HepG2 (cell line): ENCODE measurements around the gene ZFYVE28. TPM values are rescaled to one million over a fixed set of nuclear protein-coding genes. Genes with fewer than 3 reads are reported as not detected.

ENCODE experiments used
- ATAC-seq: fragments of 200-7000 bp; cut with Tn5 transposase; 3 replicates; pipeline ENCODE4 v1.9.1; 2020; ENCODE audit warnings: mild to moderate bottlenecking, moderate library complexity
- BruUV-seq: library from RNA; stranded (reverse); fragments of 400-500 nt; replicated peaks from 2 replicates; lab custom pipeline; 2021; lab: Mats Ljungman, UMichigan
- CTCF ChIA-PET: fragments of 300-600 bp; formaldehyde crosslinking; extraction: SDS; loops from one replicate; lab custom pipeline; 2021; ENCODE audit warnings: low total read pairs, inconsistent platforms, low intra/inter-chr PET ratio; lab: Yijun Ruan, JAX
- POLR2A ChIA-PET: fragments of 350-600 bp; sonication (Branson Sonifier 250); formaldehyde crosslinking; loops from one replicate; lab custom pipeline; 2020; ENCODE audit warnings: antibody characterized with exemption, inconsistent platforms; lab: Yijun Ruan, JAX
- DNase-seq: peaks from one replicate; pipeline ENCODE4 v3.0.0-alpha.2; 2015; ENCODE audit warnings: low spot score
- FAIRE-seq: peaks from 3 replicates; lab custom pipeline; 2011; peaks lifted over from hg19 to GRCh38; lab: Jason Lieb, UNC
- H2AFZ ChIP-seq: one replicate; pipeline ENCODE4 v1.6.1; 2011; ENCODE audit warnings: low read length, inconsistent platforms
- H3K27ac ChIP-seq: fragments of 300-600 bp; 3 replicates; pipeline ENCODE4 v1.8.0; 2011; ENCODE audit warnings: mixed run types, mild to moderate bottlenecking, mixed read lengths, low read length, inconsistent platforms; ENCODE audit not compliant: insufficient read depth; ENCODE audit errors: extremely low read length
- H3K27me3 ChIP-seq, 2 experiments: fragments of 200-600 bp in 1 of 2; 2 replicates in 1 of 2; 3 replicates in 1 of 2; pipeline versions ENCODE4 v1.6.0 to v1.8.0; 2011; ENCODE audit warnings: low read length in 2 of 2, mild to moderate bottlenecking in 2 of 2, moderate library complexity in 2 of 2, inconsistent platforms in 1 of 2; ENCODE audit not compliant: insufficient read depth in 2 of 2, control insufficient read depth in 1 of 2
- H3K36me3 ChIP-seq, 2 experiments: fragments of 200-600 bp in 1 of 2; replicated peaks in 1 of 2; 2 replicates in 1 of 2; 3 replicates in 1 of 2; pipeline versions ENCODE4 v1.5.1 to v1.8.0; 2011; ENCODE audit warnings: low read length in 2 of 2, inconsistent platforms in 1 of 2; ENCODE audit not compliant: insufficient read depth in 2 of 2, control insufficient read depth in 1 of 2
- H3K4me1 ChIP-seq: 2 replicates; pipeline ENCODE4 v1.5.1; 2012; ENCODE audit warnings: low read length, inconsistent platforms; ENCODE audit not compliant: insufficient read depth
- H3K4me2 ChIP-seq: 2 replicates; pipeline ENCODE4 v1.6.0; 2011; ENCODE audit warnings: low read depth, low read length, inconsistent platforms
- H3K4me3 ChIP-seq, 3 experiments: fragments of 200-600 bp in 1 of 3; sonication (generic), shearing (Covaris generic) in 1 of 3; replicated peaks in 1 of 3; 2 replicates each; pipeline ENCODE4 v1.5.1; 2011 to 2016; ENCODE audit warnings: low read length in 3 of 3, inconsistent platforms in 2 of 3, low read depth in 2 of 3, mild to moderate bottlenecking in 2 of 3, control low read depth in 1 of 3, mixed read lengths in 1 of 3; ENCODE audit not compliant: insufficient read depth in 1 of 3
- H3K79me2 ChIP-seq: one replicate; pipeline ENCODE4 v1.6.1; 2011; ENCODE audit warnings: low read length, inconsistent platforms; ENCODE audit not compliant: insufficient read depth
- H3K9ac ChIP-seq: 2 replicates; pipeline ENCODE4 v1.6.0; 2011; ENCODE audit warnings: mild to moderate bottlenecking, low read depth, low read length, inconsistent platforms; ENCODE audit not compliant: insufficient read depth
- H3K9me3 ChIP-seq: 2 replicates; pipeline ENCODE4 v1.5.1; 2012; ENCODE audit warnings: mild to moderate bottlenecking, low read length
- H4K20me1 ChIP-seq: 2 replicates; pipeline ENCODE4 v1.6.0; 2011; ENCODE audit warnings: inconsistent platforms, mild to moderate bottlenecking, low read length, moderate library complexity; ENCODE audit not compliant: insufficient read depth
- BCL6 ChIP-seq: IDR thresholded peaks from 2 replicates; pipeline ENCODE4 v1.6.1; 2016; ENCODE audit warnings: missing genetic modification reagents, missing compliant biosample characterization
- ETV6 ChIP-seq: sonication (generic); formaldehyde crosslinking; conservative IDR thresholded peaks from 2 replicates; pipeline ENCODE4 v1.4.0; 2020; ENCODE audit warnings: missing genetic modification reagents
- EZH2 ChIP-seq: conservative IDR thresholded peaks from 2 replicates; pipeline ENCODE4 v1.6.1; 2012; ENCODE audit warnings: mild to moderate bottlenecking, low read depth, low read length, moderate library complexity
- GZF1 ChIP-seq: sonication (generic); formaldehyde crosslinking; IDR thresholded peaks from 2 replicates; pipeline ENCODE4 v1.5.1; 2020; ENCODE audit warnings: mild to moderate bottlenecking, missing genetic modification reagents
- NONO ChIP-seq, 2 experiments: fragments of 450-650 bp in 1 of 2; sonication (generic) in 1 of 2; formaldehyde crosslinking in 1 of 2; IDR thresholded peaks in 1 of 2; conservative IDR thresholded peaks in 1 of 2; 2 replicates each; pipeline versions ENCODE4 v1.6.1 to v1.8.0; 2017 to 2022; ENCODE audit warnings: mild to moderate bottlenecking in 1 of 2, missing genetic modification reagents in 1 of 2, moderate library complexity in 1 of 2
- RAD51 ChIP-seq: fragments of 450-650 bp; IDR thresholded peaks from 2 replicates; pipeline ENCODE4 v1.6.1; 2016; ENCODE audit warnings: borderline replicate concordance
- ZMYM2 ChIP-seq: sonication (generic); formaldehyde crosslinking; IDR thresholded peaks from 2 replicates; pipeline ENCODE4 v1.8.0; 2022; ENCODE audit warnings: mild to moderate bottlenecking, missing genetic modification reagents
- ZNF30 ChIP-seq: sonication (generic); formaldehyde crosslinking; IDR thresholded peaks from 2 replicates; pipeline ENCODE4 v1.5.0; 2020; ENCODE audit warnings: mild to moderate bottlenecking, missing genetic modification reagents
- ZNF547 ChIP-seq: sonication (generic); formaldehyde crosslinking; IDR thresholded peaks from 2 replicates; pipeline ENCODE4 v1.5.1; 2020; ENCODE audit warnings: mild to moderate bottlenecking, missing genetic modification reagents
- ZNF776 ChIP-seq: sonication (generic); formaldehyde crosslinking; IDR thresholded peaks from 2 replicates; pipeline ENCODE4 v1.4.0; 2020; ENCODE audit warnings: mild to moderate bottlenecking, missing genetic modification reagents
- WGBS: methylation state at CpG from one replicate; pipeline ENCODE4 v1.1.6; 2017; ENCODE audit warnings: low lambda C conversion rate; 5-methylcytosine and 5-hydroxymethylcytosine counted together
- in situ Hi-C: cut with HindIII; loops from 2 replicates; pipeline ENCODE4 v1.10.0; 2017; ENCODE audit warnings: low pct_unique_long_range_greater_than_20kb; ENCODE audit not compliant: extremely low pct_ligation_motif_present
- intact Hi-C: fragments of 100-400 bp; cut with micrococcal nuclease; formaldehyde crosslinking; loops from one replicate; pipeline ENCODE4 v1.10.0; 2022; ENCODE audit not compliant: unreplicated experiment
- polyA plus RNA-seq, 8 experiments: library from polyadenylated mRNA; depleted of rRNA in 3 of 8; stranded (reverse) in 7 of 8; unstranded in 1 of 8; fragments of >200 nt; fragmentation: Illumina TruSeq in 4 of 8; extraction: Trizol in 4 of 8; gene quantifications; 2 replicates each; pipeline versions ENCODE4 v1.2.1 to v1.2.3, GENCODE V29; 2011 to 2016; ENCODE audit warnings: low read depth in 4 of 8, missing spikeins in 1 of 8, mixed read lengths in 1 of 8; ENCODE audit not compliant: insufficient read depth in 1 of 8
- total RNA-seq, 5 experiments: library from RNA; depleted of rRNA; stranded (reverse); fragments of >200 nt; fragmentation: Illumina TruSeq; extraction: Trizol; gene quantifications; 2 replicates each; pipeline ENCODE4 v1.2.3, GENCODE V29; 2016; ENCODE audit warnings: low read depth in 1 of 5
- TF ChIP-seq, protein P1 (sequence below), 2 experiments: sonication (generic) in 1 of 2; formaldehyde crosslinking in 1 of 2; IDR thresholded peaks; 2 replicates each; pipeline versions ENCODE4 v1.5.1 to v1.6.1; 2011 to 2020; ENCODE audit warnings: borderline replicate concordance in 1 of 2, low read depth in 1 of 2, low read length in 1 of 2, mild to moderate bottlenecking in 1 of 2, missing genetic modification reagents in 1 of 2, moderate library complexity in 1 of 2

ZFYVE28 gene
- total and polyA plus RNA-seq, 2 of the 13 experiments (the other 11 are each of a cell fraction or from before 2014, with no cell fraction given): 0.12 to 0.22 TPM

GRCh38 chr4:2421928-2422327 lies 3.5 kb upstream of the ZFYVE28 start:
- intact Hi-C loops (no loop called here), in situ Hi-C loops (no loop called here)
- H3K4me1 ChIP-seq: peaks cover 31% of the 10 kb centered on the region
- no peaks in the 10 kb centered on the region for H3K9me3 ChIP-seq
- H3K79me2 ChIP-seq: no peaks in the 10 kb centered on the region
- H3K27ac ChIP-seq: no peak overlapping the region
- POLR2A ChIA-PET: no interaction called here
- DNase-seq (no peak), ATAC-seq (no peak), FAIRE-seq (no peak)
- BruUV-seq: no TSS peak
- peaks cover 3% of the 10 kb centered on the region; the same call in 1 of the 2 replicates for H4K20me1 ChIP-seq
- H3K36me3 ChIP-seq: no peaks in the 10 kb centered on the region
- no peak overlapping the region for H3K9ac ChIP-seq
- H3K4me2 ChIP-seq: no peak overlapping the region
- CTCF ChIA-PET: no interaction called here
- H3K27me3 ChIP-seq: peaks cover 16 to 84% of the 10 kb centered on the region in 2 experiments; a peak in 4 of 5 replicates
- no peak overlapping the region for H3K4me3 ChIP-seq
- WGBS: 9% methylated on average over 6 of the region's 6 CpGs
- TF ChIP-seq GZF1 (CRISPR knock-in tag): no peak
- no peak for TF ChIP-seq ZMYM2 (CRISPR knock-in tag)
- no peak for TF ChIP-seq NONO (IDR thresholded peaks at IDR 0.05)
- TF ChIP-seq NONO (CRISPR knock-in tag; conservative IDR thresholded peaks at IDR 0.05): no peak
- no peak for TF ChIP-seq ZNF547 (CRISPR knock-in tag)
- TF ChIP-seq ETV6: no peak
- TF ChIP-seq ZNF30: no peak
- no peak for TF ChIP-seq BCL6 (CRISPR knock-in tag)
- H2AFZ ChIP-seq: no peak overlapping the region

GRCh38 chr4:2419814-2420213 lies 1.4 kb upstream of the ZFYVE28 start:
- H3K4me3 ChIP-seq: no peak overlapping the region
- FAIRE-seq (no peak), DNase-seq (no peak), ATAC-seq (no peak)
- no peak for TF ChIP-seq ZNF776 (CRISPR knock-in tag)
- 0 out of 2 replicates have a peak, but pooled peaks have one; percentile 10 for TF ChIP-seq EZH2
- TF ChIP-seq RAD51: peak; percentile 58; the same call in 1 of the 2 replicates
- TF ChIP-seq, protein P1, sequence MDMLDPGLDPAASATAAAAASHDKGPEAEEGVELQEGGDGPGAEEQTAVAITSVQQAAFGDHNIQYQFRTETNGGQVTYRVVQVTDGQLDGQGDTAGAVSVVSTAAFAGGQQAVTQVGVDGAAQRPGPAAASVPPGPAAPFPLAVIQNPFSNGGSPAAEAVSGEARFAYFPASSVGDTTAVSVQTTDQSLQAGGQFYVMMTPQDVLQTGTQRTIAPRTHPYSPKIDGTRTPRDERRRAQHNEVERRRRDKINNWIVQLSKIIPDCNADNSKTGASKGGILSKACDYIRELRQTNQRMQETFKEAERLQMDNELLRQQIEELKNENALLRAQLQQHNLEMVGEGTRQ (IDR thresholded peaks at IDR 0.05; ENCODE audit: low read depth, low read length): peak; percentile 60
- TF ChIP-seq, protein P1 (CRISPR knock-in tag; IDR thresholded peaks at IDR 0.05; ENCODE audit: borderline replicate concordance): peak; percentile 26; the same call in 1 of the 2 replicates
- H3K27ac ChIP-seq: no peak overlapping the region
- peaks cover 22 to 81% of the 10 kb centered on the region in 2 experiments for H3K27me3 ChIP-seq
- no peaks in the 10 kb centered on the region for H3K9me3 ChIP-seq
- ChIA-PET POLR2A (no interaction called here), CTCF (no interaction called here)
- BruUV-seq: no TSS peak
- peaks cover 26% of the 10 kb centered on the region for H3K4me1 ChIP-seq
- H3K36me3 ChIP-seq: no peaks in the 10 kb centered on the region
- H3K4me2 ChIP-seq: peak overlapping the region; percentile 98; the same call in 1 of the 2 replicates
- H2AFZ ChIP-seq: no peak overlapping the region
- H3K9ac ChIP-seq: no peak overlapping the region
- 3% methylated on average over 9 of the region's 9 CpGs for WGBS
- intact Hi-C loops (no loop called here), in situ Hi-C loops (no loop called here)
- peaks cover 3% of the 10 kb centered on the region; the same call in 1 of the 2 replicates for H4K20me1 ChIP-seq
- H3K79me2 ChIP-seq: no peaks in the 10 kb centered on the region
